Activated naive CD8-positive, alpha-beta T cell treated with anti-CD3 and anti-CD28 coated beads for 36 hours (primary cell): ENCODE results near the gene IFT43. TPM values are rescaled to one million over a fixed set of nuclear protein-coding genes. Genes with fewer than 3 reads are reported as not detected.

Experiments used
- DNase-seq: peaks from one replicate; pipeline ENCODE4 v3.0.0; 2021
- H3K27ac Mint-ChIP-seq: one replicate; pipeline ENCODE4 v1.8.0; 2022; ENCODE audit warnings: mild to moderate bottlenecking, moderate library complexity, mixed read lengths
- H3K27me3 Mint-ChIP-seq: one replicate; pipeline ENCODE4 v1.8.0; 2022; ENCODE audit warnings: mild to moderate bottlenecking, mixed read lengths
- H3K36me3 Mint-ChIP-seq: one replicate; pipeline ENCODE4 v1.8.0; 2021; ENCODE audit warnings: mild to moderate bottlenecking, mixed read lengths
- H3K4me1 Mint-ChIP-seq: one replicate; pipeline ENCODE4 v1.8.0; 2021; ENCODE audit warnings: mixed read lengths
- H3K4me3 Mint-ChIP-seq: one replicate; pipeline ENCODE4 v1.8.0; 2022; ENCODE audit warnings: mild to moderate bottlenecking, moderate library complexity, mixed read lengths
- H3K9me3 Mint-ChIP-seq: one replicate; pipeline ENCODE4 v1.8.0; 2022; ENCODE audit warnings: mixed read lengths
- total RNA-seq, 2 experiments: library from RNA; stranded (reverse); gene quantifications; one replicate each; pipeline ENCODE4 v1.2.3, GENCODE V29; 2021

Gene IFT43
- 1 to 10 TPM; 9.0 to 9.7 TPM for total RNA-seq

- peak; percentile 86 for DNase-seq
- Mint-ChIP-seq H3K27ac (peak within 1 kb of the TSS; percentile 13), H3K4me3 (peak within 1 kb of the TSS; percentile 87), H3K9me3 (no peaks in the 10 kb centered on the region), H3K36me3 (no peaks in the 10 kb centered on the region), H3K27me3 (no peaks in the 10 kb centered on the region), H3K4me1 (peaks cover 26% of the 10 kb centered on the region)
Measured at GRCh38 chr14:75985618-75986438, at the start of gene IFT43. IFT43 (plus strand) TSS chr14:75985763; CDS start chr14:75985787, 24 bp downstream.

DNA sequence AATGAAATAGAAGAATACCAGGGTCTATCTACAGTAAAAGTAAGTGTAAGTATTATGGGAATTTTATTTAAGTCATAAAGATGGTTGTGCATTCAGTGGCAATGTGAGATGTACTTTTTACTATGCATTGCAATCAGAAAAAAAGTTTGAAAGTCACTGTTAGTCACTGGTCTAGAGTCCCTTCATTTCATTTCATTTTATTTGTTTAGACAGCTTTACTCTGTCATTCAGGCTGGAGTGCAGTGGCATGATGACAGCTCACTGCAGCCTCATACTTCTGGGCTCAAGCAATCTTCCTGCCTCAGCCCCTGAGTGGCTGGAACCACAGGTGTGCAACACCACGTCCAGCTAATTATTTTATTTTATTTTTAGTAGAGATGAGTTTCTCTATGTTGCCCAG, 46.4 kb upstream of the IFT43 start:
- Mint-ChIP-seq H3K27me3 (no peaks in the 10 kb centered on the region), H3K36me3 (peaks cover 5% of the 10 kb centered on the region), H3K27ac (no peak overlapping the region), H3K9me3 (no peaks in the 10 kb centered on the region), H3K4me1 (peaks cover 4% of the 10 kb centered on the region), H3K4me3 (no peak overlapping the region)
- DNase-seq, result no peak

GRCh38 chr14:75941030-75941429, 44.5 kb upstream of the IFT43 start:
- Mint-ChIP-seq H3K9me3 (no peaks in the 10 kb centered on the region), H3K4me1 (no peaks in the 10 kb centered on the region), H3K27me3 (no peaks in the 10 kb centered on the region), H3K27ac (no peak overlapping the region), H3K4me3 (no peak overlapping the region), H3K36me3 (peaks cover 6% of the 10 kb centered on the region)
- no peak for DNase-seq

GRCh38 chr14:75944607-75945241, 40.8 kb upstream of the IFT43 start:
- DNase-seq, result no peak
- Mint-ChIP-seq H3K9me3 (no peaks in the 10 kb centered on the region), H3K27me3 (no peaks in the 10 kb centered on the region), H3K36me3 (peaks cover 10% of the 10 kb centered on the region), H3K4me1 (no peaks in the 10 kb centered on the region), H3K27ac (no peak overlapping the region), H3K4me3 (no peak overlapping the region)

GRCh38 chr14:75946785-75947184, 38.8 kb upstream of the IFT43 start:
- no peaks in the 10 kb centered on the region for H3K27me3 Mint-ChIP-seq
- H3K27ac Mint-ChIP-seq, result no peak overlapping the region
- peaks cover 1% of the 10 kb centered on the region for H3K9me3 Mint-ChIP-seq
- no peak overlapping the region for H3K4me3 Mint-ChIP-seq
- DNase-seq, result no peak
- H3K4me1 Mint-ChIP-seq, result no peaks in the 10 kb centered on the region
- H3K36me3 Mint-ChIP-seq, result peaks cover 13% of the 10 kb centered on the region

DNA sequence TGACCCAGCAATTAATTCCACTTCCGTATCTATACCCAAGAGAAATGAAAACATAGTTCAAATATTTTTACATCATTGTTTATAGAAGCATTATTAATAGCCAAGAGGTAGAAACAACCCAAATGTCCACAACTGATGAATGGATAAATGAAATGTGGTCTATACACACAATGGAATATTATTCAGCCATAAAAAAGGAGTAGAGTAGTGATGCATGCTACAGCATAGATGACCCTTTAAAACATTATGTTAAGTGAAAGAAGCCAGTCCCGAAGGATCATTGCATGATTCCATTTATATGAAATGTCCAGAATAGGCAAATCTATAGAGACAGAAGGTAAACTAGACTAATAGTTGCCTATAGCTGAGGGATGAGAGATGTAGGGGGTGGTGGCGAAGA, 33.1 kb upstream of the IFT43 start:
- Mint-ChIP-seq H3K4me1 (no peaks in the 10 kb centered on the region), H3K4me3 (no peak overlapping the region), H3K9me3 (peaks cover 2% of the 10 kb centered on the region), H3K27me3 (no peaks in the 10 kb centered on the region), H3K36me3 (peaks cover 10% of the 10 kb centered on the region), H3K27ac (no peak overlapping the region)
- DNase-seq, result no peak

DNA sequence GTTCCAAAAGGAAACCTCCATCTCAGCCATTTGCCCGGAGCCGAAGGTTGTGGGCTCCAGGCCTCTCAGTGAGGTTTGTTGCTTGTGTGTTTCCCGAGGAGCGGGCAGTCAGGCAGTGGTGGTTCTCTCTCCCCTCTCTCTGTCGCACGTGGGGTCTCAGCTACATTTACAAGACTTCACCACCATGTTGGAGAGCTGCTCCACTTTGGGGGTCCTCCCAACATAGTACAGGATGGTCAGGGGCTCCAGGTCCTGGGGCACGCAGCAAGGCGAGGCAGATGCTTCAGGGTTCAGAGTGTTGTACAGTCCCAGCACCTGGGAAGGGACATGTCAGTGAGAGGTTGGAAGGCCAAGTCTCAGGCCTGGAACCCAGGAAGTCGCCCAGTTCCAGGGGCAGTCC, 26.5 kb upstream of the IFT43 start:
- Mint-ChIP-seq H3K4me1 (no peaks in the 10 kb centered on the region), H3K9me3 (no peaks in the 10 kb centered on the region), H3K4me3 (no peak overlapping the region), H3K36me3 (peaks cover 5% of the 10 kb centered on the region), H3K27me3 (no peaks in the 10 kb centered on the region), H3K27ac (no peak overlapping the region)
- no peak for DNase-seq

DNA sequence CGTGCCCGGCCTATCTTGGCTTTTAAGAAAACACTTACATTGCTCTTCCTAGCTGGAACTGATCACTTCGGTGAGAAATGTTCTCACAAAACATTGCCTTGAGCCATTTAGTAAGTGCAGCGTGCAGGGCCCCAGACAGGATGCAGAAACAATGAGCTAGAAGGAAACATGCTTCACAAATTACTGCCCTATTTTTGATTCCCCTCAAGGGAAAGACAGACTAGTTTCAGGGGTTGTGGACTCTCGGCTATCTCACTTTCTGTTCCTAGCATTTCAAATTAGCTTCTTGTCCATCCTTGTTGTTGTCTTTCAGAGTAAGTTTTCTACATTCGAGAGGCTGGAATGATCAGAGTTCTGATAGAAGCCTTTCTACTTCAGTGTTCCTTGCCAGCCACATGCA, 25.3 kb upstream of the IFT43 start:
- peak overlapping the region; percentile 69 for H3K27ac Mint-ChIP-seq
- no peaks in the 10 kb centered on the region for H3K9me3 Mint-ChIP-seq
- no peaks in the 10 kb centered on the region for H3K4me1 Mint-ChIP-seq
- no peaks in the 10 kb centered on the region for H3K27me3 Mint-ChIP-seq
- H3K36me3 Mint-ChIP-seq, result peaks cover 5% of the 10 kb centered on the region
- no peak overlapping the region for H3K4me3 Mint-ChIP-seq
- no peak for DNase-seq

DNA sequence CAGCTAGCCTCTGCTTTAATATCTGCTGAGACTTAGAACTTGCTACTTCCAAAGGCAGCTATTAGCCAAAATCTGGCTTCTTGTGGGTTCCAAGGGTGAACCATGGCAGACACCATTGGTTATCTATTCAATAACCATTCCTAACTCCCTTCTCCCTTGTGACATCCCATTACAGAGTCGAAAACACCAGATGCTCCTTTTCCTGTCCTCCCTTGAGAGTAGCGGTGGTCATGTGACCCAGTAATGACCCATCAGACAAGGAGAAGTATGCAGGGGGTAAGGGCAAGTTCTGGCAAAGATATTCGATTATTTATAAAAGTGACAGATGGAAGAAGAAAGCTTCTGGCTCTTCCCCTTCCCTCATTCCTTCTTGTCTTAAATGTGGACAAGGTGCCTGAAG, 23.9 kb upstream of the IFT43 start:
- no peaks in the 10 kb centered on the region for H3K4me1 Mint-ChIP-seq

DNA sequence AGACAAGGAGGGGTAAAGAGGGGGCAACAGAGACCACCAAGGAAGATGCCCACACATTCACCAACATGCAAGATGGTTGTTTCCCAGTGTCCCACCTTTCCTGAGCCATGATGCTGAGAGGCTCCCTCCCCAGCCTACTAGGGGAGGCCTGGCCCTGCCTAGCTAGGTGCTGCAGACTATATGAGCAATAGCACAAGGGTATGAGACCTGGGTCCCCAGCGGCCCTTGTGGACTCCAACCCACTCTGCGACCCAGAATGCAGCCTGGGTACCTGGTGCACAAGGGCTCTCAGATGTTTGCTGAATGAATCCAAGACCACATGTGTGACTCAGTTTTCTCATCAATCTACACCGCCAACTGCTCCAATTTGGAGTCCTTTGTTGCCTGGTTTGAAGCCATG, 17.7 kb upstream of the IFT43 start:
- Mint-ChIP-seq H3K4me3 (no peak overlapping the region), H3K27ac (no peak overlapping the region), H3K4me1 (no peaks in the 10 kb centered on the region), H3K9me3 (no peaks in the 10 kb centered on the region), H3K36me3 (peaks cover 2% of the 10 kb centered on the region), H3K27me3 (no peaks in the 10 kb centered on the region)
- DNase-seq, result no peak

More for the DNA sequence above, 23.9 kb upstream of the IFT43 start:
- H3K36me3 Mint-ChIP-seq, result peaks cover 7% of the 10 kb centered on the region
- H3K27ac Mint-ChIP-seq, result no peak overlapping the region
- no peak overlapping the region for H3K4me3 Mint-ChIP-seq
- H3K27me3 Mint-ChIP-seq, result no peaks in the 10 kb centered on the region
- no peaks in the 10 kb centered on the region for H3K9me3 Mint-ChIP-seq
- DNase-seq, result no peak

GRCh38 chr14:75968456-75968855, 17.1 kb upstream of the IFT43 start:
- H3K4me1 Mint-ChIP-seq, result no peaks in the 10 kb centered on the region
- H3K36me3 Mint-ChIP-seq, result peaks cover 2% of the 10 kb centered on the region
- H3K27ac Mint-ChIP-seq, result no peak overlapping the region
- DNase-seq, result no peak
- H3K9me3 Mint-ChIP-seq, result no peaks in the 10 kb centered on the region
- H3K27me3 Mint-ChIP-seq, result no peaks in the 10 kb centered on the region
- no peak overlapping the region for H3K4me3 Mint-ChIP-seq

DNA sequence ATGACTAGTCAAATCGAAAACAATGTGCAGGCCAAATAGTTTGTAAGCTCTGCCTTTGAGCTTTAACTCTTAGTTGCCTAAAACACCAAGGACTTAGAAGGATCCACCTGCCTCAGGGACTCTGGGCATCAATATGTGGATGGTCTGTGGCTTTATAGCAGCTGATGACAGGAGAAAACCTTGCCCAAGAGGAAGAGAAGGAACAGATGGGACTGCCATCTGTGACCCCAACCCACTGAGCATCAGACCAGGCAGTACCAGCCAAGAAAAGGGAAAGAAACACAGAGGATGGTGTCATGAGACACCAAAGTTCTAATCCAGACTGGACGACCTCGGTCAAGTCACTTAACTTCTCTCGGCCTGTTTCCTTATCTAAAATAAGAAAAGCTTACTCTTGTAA, 16.4 kb upstream of the IFT43 start:
- no peak for DNase-seq
- no peak overlapping the region for H3K4me3 Mint-ChIP-seq
- H3K4me1 Mint-ChIP-seq, result no peaks in the 10 kb centered on the region
- no peaks in the 10 kb centered on the region for H3K27me3 Mint-ChIP-seq
- peaks cover 2% of the 10 kb centered on the region for H3K36me3 Mint-ChIP-seq
- no peak overlapping the region for H3K27ac Mint-ChIP-seq
- no peaks in the 10 kb centered on the region for H3K9me3 Mint-ChIP-seq

GRCh38 chr14:75969891-75970290, 15.7 kb upstream of the IFT43 start:
- H3K27ac Mint-ChIP-seq, result no peak overlapping the region
- no peaks in the 10 kb centered on the region for H3K27me3 Mint-ChIP-seq
- no peak overlapping the region for H3K4me3 Mint-ChIP-seq

GRCh38 chr14:75970989-75971388, 14.6 kb upstream of the IFT43 start:
- H3K9me3 Mint-ChIP-seq, result no peaks in the 10 kb centered on the region
- no peaks in the 10 kb centered on the region for H3K36me3 Mint-ChIP-seq
- no peak overlapping the region for H3K27ac Mint-ChIP-seq
- H3K4me1 Mint-ChIP-seq, result no peaks in the 10 kb centered on the region
- no peak overlapping the region for H3K4me3 Mint-ChIP-seq
- no peaks in the 10 kb centered on the region for H3K27me3 Mint-ChIP-seq
- DNase-seq, result no peak

More at GRCh38 chr14:75969891-75970290, 15.7 kb upstream of the IFT43 start:
- DNase-seq, result no peak
- Mint-ChIP-seq H3K36me3 (peaks cover 2% of the 10 kb centered on the region), H3K4me1 (no peaks in the 10 kb centered on the region), H3K9me3 (no peaks in the 10 kb centered on the region)

DNA sequence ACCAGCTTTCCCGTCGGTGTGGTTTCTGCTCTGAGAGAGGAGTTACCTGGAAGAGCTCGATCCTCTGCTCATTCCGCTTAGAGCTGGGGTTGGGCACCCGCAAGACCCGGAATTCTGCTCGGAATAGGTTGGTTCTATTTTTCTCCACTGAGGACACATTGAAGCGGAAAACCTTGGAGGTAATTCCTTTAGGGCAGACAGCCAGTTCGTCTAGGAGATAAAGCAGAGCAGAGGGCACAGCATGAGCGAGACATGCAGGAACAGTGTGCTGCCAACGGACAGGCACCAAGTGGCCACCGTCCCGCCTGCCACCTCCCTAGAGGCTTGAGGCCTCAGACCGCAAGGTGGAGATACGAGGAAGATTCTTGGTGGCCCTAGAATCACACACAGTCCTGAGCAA, 14.1 kb upstream of the IFT43 start:
- H3K36me3 Mint-ChIP-seq, result no peaks in the 10 kb centered on the region
- H3K4me3 Mint-ChIP-seq, result no peak overlapping the region
- H3K9me3 Mint-ChIP-seq, result no peaks in the 10 kb centered on the region
- H3K27ac Mint-ChIP-seq, result no peak overlapping the region
- no peaks in the 10 kb centered on the region for H3K27me3 Mint-ChIP-seq
- no peak for DNase-seq
- no peaks in the 10 kb centered on the region for H3K4me1 Mint-ChIP-seq
